ENCODE measurements around the gene PSD4. TPM values are rescaled to one million over a fixed set of nuclear protein-coding genes. Genes with fewer than 3 reads are reported as not detected.

The PSD4 gene
- total and polyA plus RNA-seq, 2 of the 8 experiments (the other 6 are each of a cell fraction or from before 2014, with no cell fraction given): 0.53 to 1.2 TPM

- WGBS, 2 experiments (ENCODE audit: extremely low coverage in 1 of 2, insufficient coverage in 1 of 2, insufficient read length in 1 of 2, insufficient replicate concordance in 2 of 2, low coverage in 1 of 2, low lambda C conversion rate in 2 of 2, missing lambda C conversion rate in 1 of 2): 84% methylated on average over 4 of the region's 4 CpGs; no CpG with 5 or more reads in 1 of the 2 experiments
- Histone ChIP-seq H3K4me3 (ENCODE audit: extremely low read depth in 1 of 4, insufficient read depth in 2 of 4, low read depth in 3 of 4, low read length in 4 of 4) (no peak overlapping the region), H3K23ac (ENCODE audit: insufficient read length) (no peak overlapping the region), H3K23me2 (ENCODE audit: low read depth, low read length) (no peaks in the 10 kb centered on the region), H4K5ac (ENCODE audit: insufficient read length, low read depth, low read length) (no peak overlapping the region), H3K4me1 (replicated peaks in 1 of 4; ENCODE audit: control insufficient read depth in 3 of 4, insufficient read depth in 4 of 4, low read length in 3 of 4) (no peaks in the 10 kb centered on the region), H2AK5ac (ENCODE audit: low read depth, low read length) (no peak overlapping the region), H3K79me2 (ENCODE audit: control insufficient read depth in 1 of 2, insufficient read depth in 2 of 2, low read length in 2 of 2) (no peaks in the 10 kb centered on the region), H2BK15ac (ENCODE audit: low read length) (no peak overlapping the region), H4K8ac (ENCODE audit: extremely low read depth, insufficient read depth, low read length) (no peak overlapping the region), H2BK5ac (ENCODE audit: low read depth, low read length) (no peak overlapping the region), H2AFZ (ENCODE audit: low read length) (no peak overlapping the region), H3K9ac (replicated peaks in 1 of 4; ENCODE audit: extremely low read depth in 1 of 4, low read depth in 3 of 4, low read length in 3 of 4) (no peak overlapping the region), H3K56ac (replicated peaks; ENCODE audit: insufficient read length, low read depth, low read length) (no peak overlapping the region), H2BK12ac (ENCODE audit: low read depth, low read length) (no peak overlapping the region), H4K20me1 (replicated peaks in 1 of 2; ENCODE audit: control insufficient read depth in 1 of 2, insufficient read depth in 2 of 2, low read length in 2 of 2) (no peaks in the 10 kb centered on the region), H3K14ac (ENCODE audit: insufficient read length) (no peak overlapping the region), H4K91ac (replicated peaks; ENCODE audit: insufficient read length, low read length) (no peak overlapping the region), H3K18ac (ENCODE audit: extremely low read depth, low read length) (no peak overlapping the region), H3K4ac (replicated peaks; ENCODE audit: insufficient read length, low read depth, low read length) (no peak overlapping the region), H2BK20ac (ENCODE audit: low read length) (no peak overlapping the region), H3K27ac (ENCODE audit: low read depth, low read length) (no peak overlapping the region), H3K79me1 (ENCODE audit: low read depth, low read length) (no peaks in the 10 kb centered on the region), H3K4me2 (ENCODE audit: insufficient read depth in 1 of 2, low read depth in 2 of 2, low read length in 2 of 2) (no peak overlapping the region), H3K27me3 (replicated peaks in 1 of 4; ENCODE audit: control insufficient read depth in 3 of 4, extremely low read depth in 1 of 4, insufficient read depth in 3 of 4, low read length in 3 of 4) (peaks cover 0 to 2% (median 0%) of the 10 kb centered on the region in 4 experiments; a peak in 3 of 7 replicates), H3K9me3 (ENCODE audit: insufficient read depth in 2 of 2, low read depth in 1 of 2, low read length in 1 of 2) (no peaks in the 10 kb centered on the region), H3K36me3 (ENCODE audit: control insufficient read depth in 2 of 4, insufficient read depth in 4 of 4, low read length in 3 of 4) (no peaks in the 10 kb centered on the region; a peak in 1 of 8 replicates), H2BK120ac (replicated peaks; ENCODE audit: low read depth, low read length) (no peak overlapping the region)
- ChIA-PET CTCF (ENCODE audit: partially characterized antibody) (interaction anchor here (0.9 to 6.9 kb wide), 5 partner anchors 11 to 117 kb away, joined by 3 to 45 read pairs (median 6); no protein-coding TSS in a partner anchor), POLR2A (ENCODE audit: partially characterized antibody) (interaction anchor here (0.5 kb wide), 1 partner anchor 120 kb away, joined by 4 read pairs; no protein-coding TSS in a partner anchor)
- DNase-seq (ENCODE audit: low read depth in 1 of 2, low spot score in 2 of 2) (no peak), FAIRE-seq (no peak)
- TF ChIP-seq RBBP5 (IDR thresholded peaks at IDR 0.05; ENCODE audit: borderline replicate concordance, low read depth, low read length): no peak
- TF ChIP-seq POU5F1 (IDR thresholded peaks at IDR 0.05; ENCODE audit: low read depth, low read length): no peak
- no peak for TF ChIP-seq TBP (IDR thresholded peaks at IDR 0.05; ENCODE audit: low read depth, low read length)
- TF ChIP-seq E2F6 (IDR thresholded peaks at IDR 0.05): no peak
- no peak for TF ChIP-seq CBX5 (IDR thresholded peaks at IDR 0.05; ENCODE audit: low read depth, low read length)
- no peak for TF ChIP-seq MAX (IDR thresholded peaks at IDR 0.05)
- TF ChIP-seq CREB1 (IDR thresholded peaks at IDR 0.05): no peak
Measured at GRCh38 chr2:113253453-113253852, 79.7 kb downstream of the PSD4 start.
